Type B pancreatic cell (in vitro differentiated cells): ENCODE results near the gene ARMS2. TPM values are rescaled to one million over a fixed set of nuclear protein-coding genes. Genes with fewer than 3 reads are reported as not detected.

Source experiments
- DNase-seq: peaks from one replicate; pipeline ENCODE4 v3.0.0; 2021; ENCODE audit warnings: mixed read lengths; ENCODE audit not compliant: unreplicated experiment; ENCODE audit errors: extremely low spot score
- H3K27ac Mint-ChIP-seq: 2 replicates; pipeline ENCODE4 v1.8.0; 2021; ENCODE audit warnings: mild to moderate bottlenecking, mixed read lengths
- H3K27me3 Mint-ChIP-seq: 2 replicates; pipeline ENCODE4 v1.8.0; 2021; ENCODE audit warnings: mixed read lengths
- H3K36me3 Mint-ChIP-seq: 2 replicates; pipeline ENCODE4 v1.8.0; 2021; ENCODE audit warnings: mixed read lengths
- H3K4me1 Mint-ChIP-seq: one replicate; pipeline ENCODE4 v1.8.0; 2021; ENCODE audit warnings: mixed read lengths; ENCODE audit not compliant: unreplicated experiment
- H3K4me3 Mint-ChIP-seq: 2 replicates; pipeline ENCODE4 v1.8.0; 2021; ENCODE audit warnings: mild to moderate bottlenecking, mixed read lengths
- H3K9me3 Mint-ChIP-seq: 2 replicates; pipeline ENCODE4 v1.8.0; 2021; ENCODE audit warnings: mixed read lengths
- total RNA-seq: library from RNA; stranded (reverse); gene quantifications from 2 replicates; pipeline ENCODE4 v1.2.1, GENCODE V29; 2021; ENCODE audit warnings: low replicate concordance
- TF ChIP-seq, protein P1 (sequence below): fragments of 200-600 bp; sonication (generic); conservative IDR thresholded peaks from 2 replicates; pipeline ENCODE4 v1.5.0; 2021; ENCODE audit warnings: antibody characterized with exemption, mild to moderate bottlenecking

The ARMS2 gene
- total RNA-seq, 1 donor from 2014 or later: not detected

DNA sequence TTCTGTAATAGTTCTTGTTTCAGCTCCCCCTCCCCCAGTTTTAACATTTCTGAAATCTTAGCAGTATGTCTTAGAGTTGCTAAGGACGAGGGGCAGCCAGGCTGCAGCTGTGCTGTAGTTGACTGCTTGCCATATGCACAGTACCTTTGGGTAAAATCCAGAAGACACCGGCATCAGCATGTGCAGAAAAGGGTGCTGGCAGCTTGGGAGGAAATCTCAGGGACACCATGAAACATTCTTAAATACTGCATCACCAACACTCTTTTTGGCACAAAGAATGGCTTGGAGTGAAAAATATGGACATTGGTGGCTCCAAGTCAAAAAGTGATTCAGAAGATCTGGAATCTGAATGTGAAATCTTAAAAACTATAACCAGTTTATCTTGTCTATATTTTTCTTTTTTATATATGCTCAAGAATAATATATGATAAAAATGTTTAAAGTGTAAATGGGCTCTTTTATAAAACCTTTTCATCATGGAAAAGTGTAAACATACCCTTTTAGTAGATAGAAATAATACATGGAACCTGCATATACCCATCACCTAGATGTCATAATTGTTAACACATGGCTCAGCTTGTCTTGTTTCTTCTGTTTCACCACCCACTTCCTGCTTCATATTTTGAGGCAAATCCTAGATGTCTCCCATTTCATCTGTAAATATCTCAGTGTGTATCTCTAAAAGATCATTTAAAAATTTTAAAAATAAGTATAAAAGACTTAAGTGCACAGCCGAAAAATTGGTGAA is 34.4 kb upstream of the ARMS2 start:
- Mint-ChIP-seq H3K36me3 (peaks cover 24% of the 10 kb centered on the region), H3K27me3 (no peaks in the 10 kb centered on the region), H3K4me3 (no peak overlapping the region), H3K27ac (no peak overlapping the region), H3K9me3 (no peaks in the 10 kb centered on the region), H3K4me1 (peaks cover 6% of the 10 kb centered on the region)
- no peak for DNase-seq
- TF ChIP-seq, protein P1, sequence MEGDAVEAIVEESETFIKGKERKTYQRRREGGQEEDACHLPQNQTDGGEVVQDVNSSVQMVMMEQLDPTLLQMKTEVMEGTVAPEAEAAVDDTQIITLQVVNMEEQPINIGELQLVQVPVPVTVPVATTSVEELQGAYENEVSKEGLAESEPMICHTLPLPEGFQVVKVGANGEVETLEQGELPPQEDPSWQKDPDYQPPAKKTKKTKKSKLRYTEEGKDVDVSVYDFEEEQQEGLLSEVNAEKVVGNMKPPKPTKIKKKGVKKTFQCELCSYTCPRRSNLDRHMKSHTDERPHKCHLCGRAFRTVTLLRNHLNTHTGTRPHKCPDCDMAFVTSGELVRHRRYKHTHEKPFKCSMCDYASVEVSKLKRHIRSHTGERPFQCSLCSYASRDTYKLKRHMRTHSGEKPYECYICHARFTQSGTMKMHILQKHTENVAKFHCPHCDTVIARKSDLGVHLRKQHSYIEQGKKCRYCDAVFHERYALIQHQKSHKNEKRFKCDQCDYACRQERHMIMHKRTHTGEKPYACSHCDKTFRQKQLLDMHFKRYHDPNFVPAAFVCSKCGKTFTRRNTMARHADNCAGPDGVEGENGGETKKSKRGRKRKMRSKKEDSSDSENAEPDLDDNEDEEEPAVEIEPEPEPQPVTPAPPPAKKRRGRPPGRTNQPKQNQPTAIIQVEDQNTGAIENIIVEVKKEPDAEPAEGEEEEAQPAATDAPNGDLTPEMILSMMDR: no peak

DNA sequence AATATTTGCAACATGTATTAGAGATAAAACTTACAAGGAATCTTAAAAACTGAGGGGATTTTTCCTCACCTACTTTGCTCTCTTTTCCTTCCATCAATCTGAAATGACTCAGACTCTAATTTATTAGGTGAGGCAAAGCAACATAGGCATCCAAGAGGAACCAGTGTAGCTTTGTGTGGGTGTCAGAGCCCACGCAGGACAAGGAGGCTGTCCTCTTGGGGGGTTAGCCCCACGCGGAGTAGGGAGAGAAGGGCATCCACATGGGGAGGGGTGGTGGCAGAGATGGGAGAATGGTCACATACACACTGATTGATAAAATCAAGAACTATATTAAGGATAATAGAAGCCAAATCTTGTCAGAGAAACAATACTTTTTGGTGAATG is 33.8 kb upstream of the ARMS2 start:
- Mint-ChIP-seq H3K36me3 (peaks cover 24% of the 10 kb centered on the region), H3K4me1 (peaks cover 6% of the 10 kb centered on the region), H3K27me3 (no peaks in the 10 kb centered on the region), H3K9me3 (no peaks in the 10 kb centered on the region), H3K4me3 (no peak overlapping the region), H3K27ac (no peak overlapping the region)
- TF ChIP-seq, protein P1: no peak
- DNase-seq: no peak

DNA sequence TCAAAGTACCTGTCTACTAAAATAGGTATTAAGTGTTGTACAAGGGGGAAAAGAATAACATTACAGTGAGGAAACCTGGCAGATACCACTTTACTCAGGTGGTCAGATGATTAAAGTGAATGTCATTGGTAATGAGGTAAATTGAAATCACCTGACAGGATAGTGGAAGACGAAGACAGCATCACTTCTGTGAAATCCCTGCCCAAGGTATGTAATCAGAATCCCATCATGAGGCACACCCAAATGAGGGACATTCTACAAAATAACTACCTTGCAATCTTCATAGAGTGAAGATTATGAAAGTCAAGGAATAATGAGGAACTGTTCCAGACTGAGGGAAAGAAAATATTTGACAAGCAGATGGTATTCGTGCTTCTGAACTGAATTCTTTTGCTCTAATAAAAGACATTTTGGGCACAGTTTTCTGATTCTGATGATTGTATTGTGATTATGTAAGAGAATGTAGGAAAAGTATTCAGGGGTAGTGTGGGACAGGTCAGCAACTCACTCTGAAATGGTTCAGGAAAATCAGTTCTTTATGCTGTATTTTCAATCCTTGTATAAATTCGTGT is 33.3 kb upstream of the ARMS2 start:
- TF ChIP-seq, protein P1: no peak
- H3K9me3 Mint-ChIP-seq: no peaks in the 10 kb centered on the region
- peaks cover 19% of the 10 kb centered on the region for H3K36me3 Mint-ChIP-seq
- no peak for DNase-seq
- H3K27ac Mint-ChIP-seq: no peak overlapping the region
- no peaks in the 10 kb centered on the region for H3K27me3 Mint-ChIP-seq
- no peak overlapping the region for H3K4me3 Mint-ChIP-seq
- H3K4me1 Mint-ChIP-seq: peaks cover 6% of the 10 kb centered on the region

DNA sequence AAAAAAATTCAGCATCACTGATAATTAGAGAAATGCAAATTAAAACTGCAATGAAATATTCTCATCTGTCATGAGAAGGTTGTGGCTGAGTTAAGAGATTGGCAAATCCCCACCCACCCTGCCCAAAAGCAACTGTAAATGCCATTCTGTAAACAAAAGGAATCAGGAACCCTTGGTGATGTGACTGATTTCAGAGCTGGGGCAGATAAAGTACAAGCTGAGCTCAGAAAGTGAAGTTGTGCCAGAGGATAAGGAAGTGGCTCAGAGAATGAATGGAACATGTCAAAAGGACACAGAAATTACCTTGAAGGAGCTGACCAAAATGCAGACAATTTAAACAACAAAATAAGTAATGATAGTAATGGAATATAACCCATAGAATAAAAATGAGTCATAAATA is 32.7 kb upstream of the ARMS2 start:
- H3K4me1 Mint-ChIP-seq: peaks cover 6% of the 10 kb centered on the region
- H3K36me3 Mint-ChIP-seq: peaks cover 18% of the 10 kb centered on the region
- TF ChIP-seq, protein P1: no peak
- no peaks in the 10 kb centered on the region for H3K27me3 Mint-ChIP-seq
- no peak for DNase-seq
- no peak overlapping the region for H3K27ac Mint-ChIP-seq
- H3K9me3 Mint-ChIP-seq: no peaks in the 10 kb centered on the region
- H3K4me3 Mint-ChIP-seq: no peak overlapping the region

DNA sequence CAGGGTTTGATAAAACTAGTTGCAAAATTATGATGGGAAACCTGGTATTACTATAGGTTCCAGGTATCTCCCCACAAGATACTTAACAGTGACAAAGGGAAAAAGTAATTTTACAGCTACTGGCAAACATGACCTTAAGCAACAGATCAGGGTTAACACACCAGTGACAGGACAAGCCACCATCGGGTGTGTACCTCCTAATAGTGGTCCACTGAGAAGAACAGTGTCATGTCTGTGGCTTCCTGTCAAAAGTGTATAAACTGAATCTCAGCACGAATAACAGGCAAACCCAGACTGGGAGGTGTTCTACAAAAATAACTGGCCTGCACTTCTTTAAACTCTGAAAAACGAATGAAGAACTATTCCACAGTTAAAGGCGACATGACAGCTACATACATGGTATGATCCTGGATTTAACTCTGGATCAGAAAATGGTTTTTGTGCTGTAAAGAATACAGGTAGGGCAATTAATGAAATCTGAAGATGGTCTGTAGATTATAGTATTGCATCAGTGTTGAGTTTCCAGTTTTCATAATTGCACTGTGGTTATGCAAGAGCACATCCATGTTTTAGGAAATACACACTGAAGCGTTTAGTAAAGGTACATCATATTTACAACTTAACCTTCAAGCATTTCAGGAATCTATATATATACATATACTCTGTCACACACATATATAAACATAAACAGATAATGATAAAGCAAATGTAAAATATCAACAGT is 32.0 kb upstream of the ARMS2 start:
- Mint-ChIP-seq H3K9me3 (no peaks in the 10 kb centered on the region), H3K27ac (no peak overlapping the region), H3K4me3 (no peak overlapping the region), H3K4me1 (peaks cover 6% of the 10 kb centered on the region), H3K36me3 (peaks cover 13% of the 10 kb centered on the region), H3K27me3 (no peaks in the 10 kb centered on the region)
- TF ChIP-seq, protein P1: no peak
- no peak for DNase-seq
